GM20000 (cell line): Measurements from ENCODE around the gene ADCY1.

Source experiments
- DNase-seq: peaks from one replicate; pipeline ENCODE4 v3.0.0; 2012; ENCODE audit warnings: low spot score
- TF ChIP-seq, protein P1 (sequence below): IDR thresholded peaks from 2 replicates; pipeline ENCODE4 v1.5.1; 2012; ENCODE audit warnings: mild to moderate bottlenecking, control low read depth; ENCODE audit errors: extremely low read depth, missing control alignments

ADCY1 gene

DNA sequence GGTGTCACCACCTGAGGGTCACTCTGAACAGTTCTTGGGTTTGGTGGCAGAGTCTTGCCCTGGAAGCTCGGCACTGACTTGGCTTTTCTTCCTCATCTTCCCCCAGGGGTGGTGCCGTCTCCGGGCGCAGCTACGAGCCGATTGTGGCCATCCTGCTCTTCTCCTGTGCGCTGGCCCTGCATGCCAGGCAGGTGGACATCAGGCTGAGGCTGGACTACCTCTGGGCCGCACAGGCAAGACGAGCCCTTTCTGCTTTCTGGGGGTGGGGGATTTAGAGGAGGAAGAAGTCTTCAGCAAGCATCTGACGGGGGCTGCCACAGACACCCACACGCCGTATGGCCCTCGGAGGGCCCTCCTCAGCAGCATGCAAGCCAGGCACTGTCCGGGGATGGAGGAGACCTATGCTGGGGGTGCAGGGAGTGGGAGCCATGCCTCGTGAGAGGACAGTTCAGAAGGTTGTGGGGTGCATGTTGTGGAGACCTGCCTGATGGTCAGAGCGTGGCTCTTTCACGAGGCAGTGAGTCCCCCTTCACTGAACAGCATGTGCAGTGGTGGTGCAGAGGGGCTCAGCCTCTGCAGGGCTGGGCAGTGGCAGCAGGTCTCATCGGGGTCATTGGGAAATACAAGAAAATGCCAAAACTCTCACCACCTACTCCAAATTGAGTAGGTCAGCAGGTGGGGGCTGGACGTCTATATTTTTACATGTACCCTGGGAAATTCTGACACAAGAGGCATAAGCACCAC is 112.4 kb downstream of the ADCY1 start:
- DNase-seq: no peak
- TF ChIP-seq, protein P1, sequence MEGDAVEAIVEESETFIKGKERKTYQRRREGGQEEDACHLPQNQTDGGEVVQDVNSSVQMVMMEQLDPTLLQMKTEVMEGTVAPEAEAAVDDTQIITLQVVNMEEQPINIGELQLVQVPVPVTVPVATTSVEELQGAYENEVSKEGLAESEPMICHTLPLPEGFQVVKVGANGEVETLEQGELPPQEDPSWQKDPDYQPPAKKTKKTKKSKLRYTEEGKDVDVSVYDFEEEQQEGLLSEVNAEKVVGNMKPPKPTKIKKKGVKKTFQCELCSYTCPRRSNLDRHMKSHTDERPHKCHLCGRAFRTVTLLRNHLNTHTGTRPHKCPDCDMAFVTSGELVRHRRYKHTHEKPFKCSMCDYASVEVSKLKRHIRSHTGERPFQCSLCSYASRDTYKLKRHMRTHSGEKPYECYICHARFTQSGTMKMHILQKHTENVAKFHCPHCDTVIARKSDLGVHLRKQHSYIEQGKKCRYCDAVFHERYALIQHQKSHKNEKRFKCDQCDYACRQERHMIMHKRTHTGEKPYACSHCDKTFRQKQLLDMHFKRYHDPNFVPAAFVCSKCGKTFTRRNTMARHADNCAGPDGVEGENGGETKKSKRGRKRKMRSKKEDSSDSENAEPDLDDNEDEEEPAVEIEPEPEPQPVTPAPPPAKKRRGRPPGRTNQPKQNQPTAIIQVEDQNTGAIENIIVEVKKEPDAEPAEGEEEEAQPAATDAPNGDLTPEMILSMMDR: no peak

DNA sequence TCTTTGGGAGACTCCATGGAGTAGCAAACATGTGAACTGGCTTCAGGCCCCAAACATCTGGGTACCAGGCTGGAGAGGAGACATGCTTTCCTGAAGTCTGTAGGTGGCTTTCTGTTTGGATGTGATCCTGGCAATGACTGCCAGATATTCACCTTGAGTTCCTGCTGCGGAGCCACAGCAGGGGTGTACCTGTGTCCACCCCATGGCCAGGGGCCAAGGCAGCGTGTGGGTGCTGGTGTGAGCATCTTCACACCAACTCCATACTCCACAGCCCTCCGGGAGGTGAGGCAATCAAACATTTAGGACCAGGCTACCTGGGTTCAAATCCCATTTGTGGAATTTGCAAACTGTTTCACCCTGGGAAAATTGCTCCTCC is 113.0 kb downstream of the ADCY1 start:
- TF ChIP-seq, protein P1: no peak
- DNase-seq: no peak

GRCh38 chr7:45687721-45688120 is 113.6 kb downstream of the ADCY1 start:
- DNase-seq: no peak
- TF ChIP-seq, protein P1: no peak

GRCh38 chr7:45688382-45688781 is 114.2 kb downstream of the ADCY1 start:
- TF ChIP-seq, protein P1: no peak

DNA sequence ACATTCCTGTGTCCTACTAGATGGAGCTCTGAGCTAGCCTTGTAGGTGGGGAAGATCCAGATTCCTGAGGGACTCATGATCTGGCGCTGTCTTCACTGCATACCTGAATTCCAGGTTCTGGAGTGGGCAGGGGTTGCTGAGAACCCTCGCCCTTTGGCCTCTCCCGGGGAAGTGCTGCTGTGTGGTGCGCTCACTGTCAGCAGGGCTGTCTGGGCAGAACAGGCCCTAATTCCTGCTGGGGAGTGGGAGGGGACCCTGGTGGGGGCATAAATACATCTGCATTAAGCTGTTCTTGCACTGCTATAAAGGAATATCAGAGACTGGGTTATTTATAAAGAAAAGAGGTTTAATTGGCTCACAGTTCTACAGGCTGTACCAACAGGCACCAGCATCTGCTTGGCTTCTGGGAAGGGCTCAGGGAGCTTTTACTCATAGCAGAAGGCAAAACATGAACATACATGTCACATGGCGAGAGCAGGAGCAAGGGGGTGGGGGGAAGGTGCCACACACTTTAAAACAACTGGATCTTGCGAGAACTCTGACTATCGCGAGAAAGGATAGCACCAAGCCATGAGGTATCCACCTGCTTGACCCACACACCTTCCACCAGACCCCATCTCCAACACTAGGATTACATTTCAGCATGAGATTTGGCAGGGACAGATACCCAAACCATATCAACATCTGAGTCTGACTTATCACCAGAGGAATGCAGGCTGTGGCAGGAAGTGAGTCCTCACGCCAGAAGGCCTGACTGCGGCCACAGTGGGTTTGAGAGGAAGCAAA is 115.0 kb downstream of the ADCY1 start:
- no peak for DNase-seq
- TF ChIP-seq, protein P1: no peak

More at GRCh38 chr7:45688382-45688781, 114.2 kb downstream of the ADCY1 start:
- DNase-seq: no peak

DNA sequence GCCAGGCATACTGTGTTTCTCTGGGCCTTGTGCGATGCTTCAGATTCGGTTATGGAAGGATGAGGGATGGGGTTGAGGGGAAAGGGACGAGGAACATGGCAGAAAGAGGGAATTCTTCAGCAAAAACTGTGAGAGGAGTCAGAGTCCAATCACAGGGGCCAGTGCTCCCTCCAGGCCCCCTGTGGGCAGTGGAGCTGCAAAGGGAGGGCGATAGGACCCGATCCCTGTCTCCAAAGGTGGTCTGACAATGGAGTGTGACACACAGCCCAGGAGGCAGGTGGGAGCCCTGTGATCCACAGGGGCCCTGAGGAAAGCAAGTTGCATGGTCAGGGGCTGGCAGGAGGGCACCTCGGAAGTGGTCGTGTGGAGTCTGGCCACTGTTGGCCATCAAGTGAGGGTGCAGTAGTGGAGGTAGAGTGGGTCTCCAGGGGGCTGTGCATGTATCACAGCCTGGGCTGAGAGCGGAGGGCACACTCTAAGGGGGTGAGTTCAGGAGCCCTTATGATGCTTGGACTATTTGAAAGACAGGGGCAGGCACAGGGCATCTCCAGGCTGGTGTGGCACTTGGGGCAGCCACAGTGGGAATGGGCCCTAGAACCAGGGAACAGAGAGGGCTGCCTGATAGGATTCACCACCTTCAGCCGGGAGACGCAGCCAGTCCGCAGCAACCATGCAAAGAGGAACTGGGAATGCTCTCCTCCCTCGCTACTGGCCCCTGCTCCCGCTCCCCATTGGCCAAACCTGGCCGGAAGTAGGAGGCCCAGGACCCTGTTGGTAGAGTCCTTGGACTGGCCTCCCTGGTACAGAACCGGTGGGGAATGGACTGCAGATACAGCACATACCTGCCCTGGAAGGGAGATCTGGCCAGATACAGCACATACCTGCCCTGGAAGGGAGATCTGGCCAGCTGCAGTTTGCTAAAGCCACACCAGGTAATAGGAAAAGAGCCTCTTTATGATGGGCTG is 115.9 kb downstream of the ADCY1 start:
- TF ChIP-seq, protein P1: no peak
- no peak for DNase-seq
